Measurements from ENCODE around the gene ANKRD40.

DNA sequence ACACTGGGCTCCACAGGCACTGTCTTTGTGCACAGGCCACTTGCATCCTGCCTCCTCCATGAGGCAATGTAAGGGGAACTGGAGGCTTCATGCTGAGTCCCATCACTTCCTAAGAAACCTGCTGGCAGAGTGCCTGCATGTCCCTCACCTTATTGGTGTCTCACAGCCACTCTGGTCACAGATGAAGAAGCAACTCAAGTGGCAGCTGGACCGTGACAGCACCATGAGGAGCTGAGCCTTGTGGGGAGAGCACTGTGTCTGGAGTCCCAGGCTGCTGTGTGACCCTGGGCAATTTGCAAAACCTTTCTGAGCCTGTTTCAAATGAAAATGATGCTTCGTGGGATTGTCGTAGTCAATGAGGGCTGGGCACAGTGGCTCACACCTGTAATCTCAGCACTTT lies 19.5 kb downstream of the ANKRD40 start:
- TF ChIP-seq CTCF (IDR thresholded peaks at IDR 0.05; ENCODE audit: low read depth, low read length) (no peak), POLR2A (IDR thresholded peaks at IDR 0.05; ENCODE audit: extremely low read depth, insufficient read length) (no peak)
- TF ChIP-seq, protein P1, sequence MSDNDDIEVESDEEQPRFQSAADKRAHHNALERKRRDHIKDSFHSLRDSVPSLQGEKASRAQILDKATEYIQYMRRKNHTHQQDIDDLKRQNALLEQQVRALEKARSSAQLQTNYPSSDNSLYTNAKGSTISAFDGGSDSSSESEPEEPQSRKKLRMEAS (IDR thresholded peaks at IDR 0.05; ENCODE audit: low read depth, low read length): no peak
